HEK293 (cell line): ENCODE data around the gene WDPCP.
A peak's percentile ranks its signal among the peaks of the same experiment; 100 is the strongest.

Experiments
- CTCF ChIA-PET: fragments of 350-600 bp; formaldehyde crosslinking; extraction: SDS; loops from one replicate; lab custom pipeline; 2021; ENCODE audit warnings: antibody characterized with exemption; lab: Yijun Ruan, JAX
- POLR2A ChIA-PET: fragments of 300-600 bp; formaldehyde crosslinking; extraction: SDS; loops from one replicate; lab custom pipeline; 2020; ENCODE audit warnings: antibody characterized with exemption, inconsistent platforms; lab: Yijun Ruan, JAX
- H3K27ac ChIP-seq: fragments of 200-500 bp; sonication (Bioruptor generic); 2 replicates; pipeline ENCODE4 v1.5.1; 2014; ENCODE audit warnings: low read depth, low read length, control low read depth, inconsistent platforms; ENCODE audit errors: extremely low read depth
- H3K36me3 ChIP-seq, 2 experiments: fragments of 200-500 bp in 1 of 2; sonication (Bioruptor generic) in 1 of 2; 1 replicate in 1 of 2; 2 replicates in 1 of 2; pipeline ENCODE4 v1.5.1; 2014 to 2017; ENCODE audit warnings: inconsistent platforms in 2 of 2, low read length in 2 of 2; ENCODE audit not compliant: control insufficient read depth in 2 of 2, insufficient read depth in 1 of 2
- H3K4me1 ChIP-seq: fragments of 200-500 bp; sonication (Bioruptor generic); 2 replicates; pipeline ENCODE4 v1.5.1; 2014; ENCODE audit warnings: mild to moderate bottlenecking, low read length, inconsistent platforms; ENCODE audit not compliant: control insufficient read depth, insufficient read depth
- H3K4me3 ChIP-seq: 2 replicates; pipeline ENCODE4 v1.5.1; 2011; ENCODE audit warnings: low read depth, mild to moderate bottlenecking, control low read depth, low read length, moderate library complexity
- H3K9me3 ChIP-seq: fragments of 200-500 bp; sonication (Bioruptor generic); 2 replicates; pipeline ENCODE4 v1.5.1; 2014; ENCODE audit warnings: low read depth, low read length, inconsistent platforms; ENCODE audit not compliant: control insufficient read depth, insufficient read depth
- GLI4 ChIP-seq: fragments of 450-650 bp; formaldehyde crosslinking; IDR thresholded peaks from 2 replicates; pipeline ENCODE4 v1.5.1; 2016; ENCODE audit warnings: missing biosample characterization, missing genetic modification characterization
- KLF7 ChIP-seq: fragments of 450-650 bp; formaldehyde crosslinking; IDR thresholded peaks from 2 replicates; pipeline ENCODE4 v1.5.1; 2016; ENCODE audit warnings: missing biosample characterization, missing genetic modification characterization, borderline replicate concordance
- MEIS1 ChIP-seq: sonication (generic); formaldehyde crosslinking; IDR thresholded peaks from 2 replicates; pipeline ENCODE4 v1.8.1; 2022; ENCODE audit warnings: missing genetic modification reagents, mild to moderate bottlenecking, borderline replicate concordance
- MYNN ChIP-seq: fragments of 450-650 bp; formaldehyde crosslinking; IDR thresholded peaks from 2 replicates; pipeline ENCODE4 v1.5.1; 2016; ENCODE audit warnings: missing biosample characterization, missing genetic modification characterization, borderline replicate concordance
- ZBTB7A ChIP-seq: fragments of 450-650 bp; formaldehyde crosslinking; IDR thresholded peaks from 2 replicates; pipeline ENCODE4 v1.5.1; 2016; ENCODE audit warnings: low read depth, missing biosample characterization, missing genetic modification characterization
- ZNF146 ChIP-seq: fragments of 450-650 bp; formaldehyde crosslinking; IDR thresholded peaks from 2 replicates; pipeline ENCODE4 v1.5.1; 2016; ENCODE audit warnings: missing biosample characterization, missing genetic modification characterization
- ZNF239 ChIP-seq: fragments of 450-650 bp; formaldehyde crosslinking; IDR thresholded peaks from 2 replicates; pipeline ENCODE4 v1.5.1; 2016; ENCODE audit warnings: missing biosample characterization, missing genetic modification characterization
- ZNF335 ChIP-seq: fragments of 450-650 bp; formaldehyde crosslinking; conservative IDR thresholded peaks from 2 replicates; pipeline ENCODE4 v1.5.1; 2016; ENCODE audit warnings: missing biosample characterization, missing genetic modification characterization
- ZNF394 ChIP-seq: fragments of 450-650 bp; formaldehyde crosslinking; IDR thresholded peaks from 2 replicates; pipeline ENCODE4 v1.5.1; 2016; ENCODE audit warnings: missing biosample characterization, missing genetic modification characterization, mild to moderate bottlenecking, moderate library complexity, borderline replicate concordance
- ZNF514 ChIP-seq: fragments of 450-650 bp; formaldehyde crosslinking; IDR thresholded peaks from 2 replicates; pipeline ENCODE4 v1.5.1; 2016; ENCODE audit warnings: missing biosample characterization, missing genetic modification characterization
- ZNF521 ChIP-seq: fragments of 450-650 bp; formaldehyde crosslinking; IDR thresholded peaks from 2 replicates; pipeline ENCODE4 v1.5.1; 2017; ENCODE audit warnings: missing biosample characterization, mild to moderate bottlenecking, missing genetic modification characterization
- ZNF571 ChIP-seq: fragments of 450-650 bp; formaldehyde crosslinking; IDR thresholded peaks from 2 replicates; pipeline ENCODE4 v1.5.0; 2017; ENCODE audit warnings: missing biosample characterization, missing genetic modification characterization
- ZNF610 ChIP-seq: fragments of 450-650 bp; formaldehyde crosslinking; IDR thresholded peaks from 2 replicates; pipeline ENCODE4 v1.5.1; 2016; ENCODE audit warnings: missing biosample characterization, missing genetic modification characterization, borderline replicate concordance
- ZNF654 ChIP-seq: fragments of 450-650 bp; formaldehyde crosslinking; IDR thresholded peaks from 2 replicates; pipeline ENCODE4 v1.5.1; 2016; ENCODE audit warnings: low read depth, missing biosample characterization, missing genetic modification characterization
- ZNF664 ChIP-seq: fragments of 450-650 bp; formaldehyde crosslinking; IDR thresholded peaks from 2 replicates; pipeline ENCODE4 v1.5.1; 2016; ENCODE audit warnings: missing biosample characterization, missing genetic modification characterization
- ZNF785 ChIP-seq: fragments of 450-650 bp; formaldehyde crosslinking; IDR thresholded peaks from 2 replicates; pipeline ENCODE4 v1.5.1; 2016; ENCODE audit warnings: missing biosample characterization, missing genetic modification characterization
- ZNF792 ChIP-seq: fragments of 450-650 bp; formaldehyde crosslinking; IDR thresholded peaks from 2 replicates; pipeline ENCODE4 v1.5.1; 2016; ENCODE audit warnings: missing biosample characterization, missing genetic modification characterization
- ZNF837 ChIP-seq: fragments of 450-650 bp; formaldehyde crosslinking; IDR thresholded peaks from 2 replicates; pipeline ENCODE4 v1.5.1; 2016; ENCODE audit warnings: missing biosample characterization, missing genetic modification characterization
- ZNF843 ChIP-seq: fragments of 450-650 bp; formaldehyde crosslinking; IDR thresholded peaks from 2 replicates; pipeline ENCODE4 v1.5.1; 2016; ENCODE audit warnings: missing biosample characterization, missing genetic modification characterization
- TF ChIP-seq, protein P1 (sequence below): fragments of 450-650 bp; formaldehyde crosslinking; IDR thresholded peaks from 2 replicates; pipeline ENCODE4 v1.5.1; 2017; ENCODE audit warnings: missing biosample characterization, missing genetic modification characterization
- TF ChIP-seq, protein P2 (sequence below): fragments of 450-650 bp; IDR thresholded peaks from 2 replicates; pipeline ENCODE4 v1.5.1; 2018; ENCODE audit warnings: missing biosample characterization, mild to moderate bottlenecking, missing genetic modification characterization

WDPCP gene

DNA sequence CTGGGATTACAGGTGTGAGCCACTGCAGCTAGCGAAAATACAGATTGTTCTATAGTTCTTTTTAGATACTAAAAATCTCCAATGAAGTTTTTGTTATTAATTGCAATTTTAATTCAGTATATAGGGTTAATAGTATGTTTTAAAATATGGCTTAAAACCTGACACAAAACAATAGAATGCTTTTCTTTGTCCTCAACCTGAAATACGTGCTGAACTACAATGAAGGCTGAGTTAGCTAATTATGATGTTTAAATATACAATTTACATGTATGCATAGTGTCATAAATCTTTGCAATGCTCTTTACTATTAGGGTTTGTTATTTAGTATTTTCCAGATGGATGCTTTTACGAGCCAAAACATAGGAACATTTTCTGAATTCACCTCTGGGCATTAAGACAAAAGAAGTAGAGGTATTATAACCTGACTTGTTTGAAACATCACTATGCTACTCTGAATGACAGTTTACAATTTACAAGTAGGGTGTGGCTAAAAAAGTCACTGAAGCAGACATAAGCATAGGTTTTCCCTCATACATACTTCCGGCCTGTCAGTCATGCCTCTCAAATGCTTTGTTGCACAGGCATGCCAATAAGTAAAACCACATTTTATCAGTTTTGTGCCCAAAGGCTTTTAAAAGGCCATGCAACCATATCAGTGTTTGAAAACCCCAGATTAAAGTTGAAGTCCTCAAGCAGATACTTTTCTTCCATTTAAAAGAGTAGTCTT is 369.3 kb downstream of the WDPCP start:
- Histone ChIP-seq H3K4me1 (peaks cover 2% of the 10 kb centered on the region; the same call in 1 of the 2 replicates), H3K36me3 (no peaks in the 10 kb centered on the region), H3K9me3 (no peaks in the 10 kb centered on the region), H3K27ac (no peak overlapping the region), H3K4me3 (no peak overlapping the region)
- ChIA-PET CTCF (no interaction called here), POLR2A (no interaction called here)
- TF ChIP-seq, protein P1, sequence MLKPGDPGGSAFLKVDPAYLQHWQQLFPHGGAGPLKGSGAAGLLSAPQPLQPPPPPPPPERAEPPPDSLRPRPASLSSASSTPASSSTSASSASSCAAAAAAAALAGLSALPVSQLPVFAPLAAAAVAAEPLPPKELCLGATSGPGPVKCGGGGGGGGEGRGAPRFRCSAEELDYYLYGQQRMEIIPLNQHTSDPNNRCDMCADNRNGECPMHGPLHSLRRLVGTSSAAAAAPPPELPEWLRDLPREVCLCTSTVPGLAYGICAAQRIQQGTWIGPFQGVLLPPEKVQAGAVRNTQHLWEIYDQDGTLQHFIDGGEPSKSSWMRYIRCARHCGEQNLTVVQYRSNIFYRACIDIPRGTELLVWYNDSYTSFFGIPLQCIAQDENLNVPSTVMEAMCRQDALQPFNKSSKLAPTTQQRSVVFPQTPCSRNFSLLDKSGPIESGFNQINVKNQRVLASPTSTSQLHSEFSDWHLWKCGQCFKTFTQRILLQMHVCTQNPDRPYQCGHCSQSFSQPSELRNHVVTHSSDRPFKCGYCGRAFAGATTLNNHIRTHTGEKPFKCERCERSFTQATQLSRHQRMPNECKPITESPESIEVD (tag by site-specific recombination), result peak; percentile 27; the same call in 1 of the 2 replicates
- TF ChIP-seq MEIS1 (CRISPR knock-in tag), result peak; percentile 56; the same call in 1 of the 2 replicates
- TF ChIP-seq ZNF837 (tag by site-specific recombination), result no peak
- TF ChIP-seq ZNF571 (tag by site-specific recombination), result no peak
- TF ChIP-seq ZNF146 (tag by site-specific recombination), result no peak
- TF ChIP-seq ZNF521, result no peak
- TF ChIP-seq, protein P2, sequence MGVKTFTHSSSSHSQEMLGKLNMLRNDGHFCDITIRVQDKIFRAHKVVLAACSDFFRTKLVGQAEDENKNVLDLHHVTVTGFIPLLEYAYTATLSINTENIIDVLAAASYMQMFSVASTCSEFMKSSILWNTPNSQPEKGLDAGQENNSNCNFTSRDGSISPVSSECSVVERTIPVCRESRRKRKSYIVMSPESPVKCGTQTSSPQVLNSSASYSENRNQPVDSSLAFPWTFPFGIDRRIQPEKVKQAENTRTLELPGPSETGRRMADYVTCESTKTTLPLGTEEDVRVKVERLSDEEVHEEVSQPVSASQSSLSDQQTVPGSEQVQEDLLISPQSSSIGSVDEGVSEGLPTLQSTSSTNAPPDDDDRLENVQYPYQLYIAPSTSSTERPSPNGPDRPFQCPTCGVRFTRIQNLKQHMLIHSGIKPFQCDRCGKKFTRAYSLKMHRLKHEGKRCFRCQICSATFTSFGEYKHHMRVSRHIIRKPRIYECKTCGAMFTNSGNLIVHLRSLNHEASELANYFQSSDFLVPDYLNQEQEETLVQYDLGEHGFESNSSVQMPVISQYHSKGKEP (tag by site-specific recombination), result no peak
- no peak for TF ChIP-seq ZNF394 (tag by site-specific recombination)

DNA sequence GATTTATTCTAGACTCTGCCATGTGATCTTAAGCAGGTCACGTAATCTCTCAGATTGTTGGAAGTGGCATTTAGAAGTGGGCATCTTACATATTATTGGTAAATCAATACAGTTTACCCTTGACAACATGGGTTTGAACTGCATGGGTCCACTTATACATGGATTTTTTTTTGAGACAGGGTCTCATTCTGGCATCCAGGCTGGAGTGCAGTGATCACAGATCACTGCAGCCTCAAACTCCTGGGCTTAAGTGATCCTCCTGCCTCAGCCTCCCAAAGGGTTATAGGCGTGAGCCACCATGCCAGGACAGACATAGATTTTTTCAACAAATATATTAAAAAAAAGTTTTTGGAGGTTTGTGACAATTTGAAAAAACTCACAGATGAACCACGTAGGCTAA is 393.0 kb downstream of the WDPCP start:
- Histone ChIP-seq H3K4me1 (peaks cover 15% of the 10 kb centered on the region; the same call in 1 of the 2 replicates), H3K27ac (no peak overlapping the region), H3K9me3 (no peaks in the 10 kb centered on the region), H3K36me3 (no peaks in the 10 kb centered on the region), H3K4me3 (no peak overlapping the region)
- TF ChIP-seq ZNF843 (tag by site-specific recombination), result no peak
- no peak for TF ChIP-seq ZNF785 (tag by site-specific recombination)
- no peak for TF ChIP-seq ZNF146 (tag by site-specific recombination)
- TF ChIP-seq ZNF239 (tag by site-specific recombination), result no peak
- TF ChIP-seq ZNF654 (tag by site-specific recombination), result no peak
- no peak for TF ChIP-seq ZNF792 (tag by site-specific recombination)
- TF ChIP-seq ZBTB7A (tag by site-specific recombination), result no peak
- TF ChIP-seq KLF7 (tag by site-specific recombination), result no peak
- no peak for TF ChIP-seq ZNF514 (tag by site-specific recombination)
- no peak for TF ChIP-seq GLI4 (tag by site-specific recombination)
- TF ChIP-seq MYNN (tag by site-specific recombination), result no peak
- TF ChIP-seq ZNF664, result no peak
- TF ChIP-seq ZNF335 (tag by site-specific recombination), result no peak
- no peak for TF ChIP-seq ZNF610
- ChIA-PET POLR2A (no interaction called here), CTCF (no interaction called here)
